ENCODE measurements around the gene SH3GL1.
A peak's percentile ranks its signal among the peaks of the same experiment; 100 is the strongest.

Gene SH3GL1

DNA sequence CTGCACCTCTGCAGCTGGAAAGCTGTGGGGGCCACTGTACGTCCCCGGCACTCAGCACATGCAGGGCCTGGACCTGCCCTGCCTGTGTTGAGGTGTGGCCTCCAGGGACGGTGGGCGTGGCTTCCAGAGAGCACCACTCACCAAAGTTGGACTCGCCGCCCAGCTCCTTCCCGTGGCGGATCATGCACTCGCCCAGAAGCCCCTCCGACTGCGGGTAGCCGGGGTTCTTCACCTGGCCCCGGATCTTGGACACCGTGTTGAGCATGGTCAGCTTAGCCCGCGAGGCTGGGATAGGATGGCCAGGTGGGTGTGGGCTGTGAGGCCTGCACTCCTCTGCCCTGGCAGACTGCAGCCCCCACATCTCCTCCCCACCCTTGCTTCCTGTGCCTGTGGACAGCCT is 35.0 kb downstream of the SH3GL1 start:
- Histone ChIP-seq H3K79me2 (ENCODE audit: insufficient read depth, low read depth) (0 out of 2 replicates have a peak, but pooled peaks cover 3% of the 10 kb centered on the region), H3K9ac (no peak overlapping the region)

DNA sequence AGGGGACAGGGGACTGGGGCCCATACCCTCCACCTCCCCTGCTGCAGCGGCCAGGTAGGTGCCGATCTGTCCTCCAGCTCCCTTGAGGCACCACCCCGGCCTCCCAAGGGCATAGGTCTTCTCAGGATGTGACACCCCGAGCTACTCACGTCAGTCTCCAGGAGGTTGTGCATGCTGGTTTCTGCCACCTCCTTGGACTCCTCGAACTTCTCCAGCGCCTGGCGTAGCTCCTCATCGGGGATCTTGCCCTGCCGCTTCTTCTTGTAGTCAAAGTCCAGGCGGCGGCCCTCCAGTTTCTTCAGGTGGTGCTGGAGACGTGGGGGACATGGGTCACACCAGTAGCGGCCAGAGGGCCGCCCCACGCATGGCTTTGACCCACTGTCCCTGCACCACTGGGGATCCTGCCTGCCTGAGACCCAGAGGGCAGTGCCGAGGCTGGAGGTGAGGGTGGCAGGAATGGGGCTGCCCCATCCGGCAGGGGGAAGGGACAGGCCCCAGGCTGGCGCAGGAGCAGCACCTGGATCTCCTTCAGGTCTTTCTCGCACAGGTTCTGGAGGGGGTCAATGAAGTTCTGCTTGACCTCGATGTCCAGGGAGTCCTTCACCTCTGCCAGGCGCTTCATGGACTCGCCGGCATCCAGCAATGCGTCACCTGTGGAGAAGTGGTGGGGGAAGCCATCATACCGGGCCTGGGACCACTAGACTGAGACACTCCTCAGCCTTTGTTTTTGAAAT is 36.6 kb downstream of the SH3GL1 start:
- Histone ChIP-seq H3K4me1 (ENCODE audit: low read depth, poor library complexity, severe bottlenecking) (peaks cover 10% of the 10 kb centered on the region), H2AFZ (ENCODE audit: low read depth) (no peak overlapping the region)
- TF ChIP-seq, protein P1, sequence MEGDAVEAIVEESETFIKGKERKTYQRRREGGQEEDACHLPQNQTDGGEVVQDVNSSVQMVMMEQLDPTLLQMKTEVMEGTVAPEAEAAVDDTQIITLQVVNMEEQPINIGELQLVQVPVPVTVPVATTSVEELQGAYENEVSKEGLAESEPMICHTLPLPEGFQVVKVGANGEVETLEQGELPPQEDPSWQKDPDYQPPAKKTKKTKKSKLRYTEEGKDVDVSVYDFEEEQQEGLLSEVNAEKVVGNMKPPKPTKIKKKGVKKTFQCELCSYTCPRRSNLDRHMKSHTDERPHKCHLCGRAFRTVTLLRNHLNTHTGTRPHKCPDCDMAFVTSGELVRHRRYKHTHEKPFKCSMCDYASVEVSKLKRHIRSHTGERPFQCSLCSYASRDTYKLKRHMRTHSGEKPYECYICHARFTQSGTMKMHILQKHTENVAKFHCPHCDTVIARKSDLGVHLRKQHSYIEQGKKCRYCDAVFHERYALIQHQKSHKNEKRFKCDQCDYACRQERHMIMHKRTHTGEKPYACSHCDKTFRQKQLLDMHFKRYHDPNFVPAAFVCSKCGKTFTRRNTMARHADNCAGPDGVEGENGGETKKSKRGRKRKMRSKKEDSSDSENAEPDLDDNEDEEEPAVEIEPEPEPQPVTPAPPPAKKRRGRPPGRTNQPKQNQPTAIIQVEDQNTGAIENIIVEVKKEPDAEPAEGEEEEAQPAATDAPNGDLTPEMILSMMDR (conservative IDR thresholded peaks at IDR 0.05; ENCODE audit: low read depth, low read length), result no peak

More for the DNA sequence above, 35.0 kb downstream of the SH3GL1 start:
- Histone ChIP-seq H3K4me1 (ENCODE audit: low read depth, poor library complexity, severe bottlenecking) (peaks cover 26% of the 10 kb centered on the region), H2AFZ (ENCODE audit: low read depth) (no peak overlapping the region), H3K36me3 (ENCODE audit: insufficient read depth) (no peaks in the 10 kb centered on the region), H3K4me3 (IDR thresholded peaks at IDR 0.05; ENCODE audit: insufficient read depth, low read depth, low read length) (no peak overlapping the region), H3K4me2 (no peak overlapping the region), H4K20me1 (ENCODE audit: insufficient read depth) (no peaks in the 10 kb centered on the region), H3K27ac (no peak overlapping the region), H3K27me3 (ENCODE audit: insufficient read depth, low read depth) (no peaks in the 10 kb centered on the region)
- TF ChIP-seq, protein P1 (conservative IDR thresholded peaks at IDR 0.05; ENCODE audit: low read depth, low read length), result no peak

DNA sequence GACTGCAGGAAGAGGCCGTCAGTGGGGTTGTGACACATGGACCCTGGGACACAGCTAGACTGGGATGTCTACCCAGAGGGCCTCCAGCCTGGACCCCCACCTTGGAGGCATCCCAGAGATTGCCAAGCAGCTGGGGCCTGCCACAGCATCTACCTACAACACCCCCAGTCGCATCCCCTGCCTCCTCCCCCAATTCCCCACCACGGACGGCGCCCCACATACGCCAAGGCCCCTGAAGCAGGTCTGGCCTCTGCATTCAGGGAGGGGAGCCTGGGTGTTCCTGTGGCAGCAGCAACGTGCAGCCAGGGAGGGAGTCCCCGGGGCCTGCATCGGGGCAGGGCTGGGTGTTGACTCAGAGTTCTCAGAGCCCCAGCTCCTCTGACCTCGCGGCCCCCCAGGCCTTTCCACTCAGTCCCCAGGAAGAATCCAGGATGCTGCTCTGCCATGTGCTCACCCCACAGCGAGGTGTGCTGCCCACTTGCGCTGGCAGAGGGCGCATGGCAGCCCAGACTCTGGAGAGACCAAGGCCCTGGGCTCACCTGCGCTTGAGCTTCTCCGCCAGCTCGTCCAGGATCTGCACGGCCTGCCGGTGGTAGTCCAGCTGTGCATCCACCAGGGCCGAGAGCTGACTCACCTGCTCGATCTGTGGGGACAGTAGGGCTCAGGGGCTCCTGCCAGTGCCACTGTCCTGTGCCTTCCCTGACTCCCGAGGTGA is 37.4 kb downstream of the SH3GL1 start:
- no peaks in the 10 kb centered on the region for H3K36me3 ChIP-seq (ENCODE audit: insufficient read depth)
- no peaks in the 10 kb centered on the region for H3K79me2 ChIP-seq (ENCODE audit: insufficient read depth, low read depth)
- H3K4me3 ChIP-seq (IDR thresholded peaks at IDR 0.05; ENCODE audit: insufficient read depth, low read depth, low read length), result no peak overlapping the region
- H3K27ac ChIP-seq, result no peak overlapping the region
- TF ChIP-seq, protein P1 (conservative IDR thresholded peaks at IDR 0.05; ENCODE audit: low read depth, low read length), result 0 out of 2 replicates have a peak, but pooled peaks have one; percentile 21
- peaks cover 2% of the 10 kb centered on the region for H3K4me1 ChIP-seq (ENCODE audit: low read depth, poor library complexity, severe bottlenecking)
- H3K27me3 ChIP-seq (ENCODE audit: insufficient read depth, low read depth), result no peaks in the 10 kb centered on the region
- no peaks in the 10 kb centered on the region for H4K20me1 ChIP-seq (ENCODE audit: insufficient read depth)
- H3K4me2 ChIP-seq, result no peak overlapping the region
- H3K9ac ChIP-seq, result no peak overlapping the region
- no peak overlapping the region for H2AFZ ChIP-seq (ENCODE audit: low read depth)

More for the DNA sequence above, 36.6 kb downstream of the SH3GL1 start:
- no peak overlapping the region for H3K4me3 ChIP-seq (IDR thresholded peaks at IDR 0.05; ENCODE audit: insufficient read depth, low read depth, low read length)
- H3K27ac ChIP-seq, result no peak overlapping the region
- H3K36me3 ChIP-seq (ENCODE audit: insufficient read depth), result no peaks in the 10 kb centered on the region
- no peak overlapping the region for H3K4me2 ChIP-seq
- no peaks in the 10 kb centered on the region for H3K79me2 ChIP-seq (ENCODE audit: insufficient read depth, low read depth)
- no peak overlapping the region for H3K9ac ChIP-seq
- no peaks in the 10 kb centered on the region for H3K27me3 ChIP-seq (ENCODE audit: insufficient read depth, low read depth)
- H4K20me1 ChIP-seq (ENCODE audit: insufficient read depth), result no peaks in the 10 kb centered on the region

DNA sequence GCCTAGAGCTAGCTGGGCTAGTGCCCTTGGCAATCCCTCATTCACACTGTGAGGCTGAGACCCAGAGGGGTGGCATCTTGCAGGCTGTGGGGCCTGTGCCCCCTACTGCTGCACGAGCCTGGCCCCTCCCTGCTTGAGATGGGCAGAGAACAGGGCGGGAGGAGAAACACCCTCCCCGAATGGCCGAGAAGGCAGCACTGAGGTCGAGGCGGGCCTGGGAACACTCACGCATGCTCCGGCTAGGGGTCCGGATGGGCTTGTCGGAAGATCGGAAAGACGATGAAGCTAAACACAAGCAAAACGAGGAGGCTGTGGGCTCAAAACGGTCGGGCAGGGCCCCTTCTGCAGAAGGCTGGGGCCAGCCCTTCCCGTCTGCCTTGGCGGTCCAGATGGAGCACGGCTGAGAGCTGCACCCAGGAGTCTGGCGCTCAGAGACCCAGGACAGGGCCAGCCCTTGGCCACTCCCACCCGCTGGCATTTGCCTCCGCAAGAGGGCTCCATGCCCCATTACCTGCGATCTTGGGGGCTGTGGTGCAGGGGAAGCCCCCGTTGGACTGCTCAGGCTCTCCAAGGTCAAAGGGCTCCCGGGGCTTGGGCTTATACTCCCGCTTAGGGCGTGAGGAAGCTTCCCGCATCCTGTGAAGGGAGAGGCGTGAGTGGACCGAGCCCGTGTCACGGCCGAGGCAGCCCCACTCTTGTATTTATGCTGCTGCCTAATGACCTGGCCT is 38.1 kb downstream of the SH3GL1 start:
- TF ChIP-seq, protein P1 (conservative IDR thresholded peaks at IDR 0.05; ENCODE audit: low read depth, low read length), result no peak
- H3K36me3 ChIP-seq (ENCODE audit: insufficient read depth), result no peaks in the 10 kb centered on the region
- H3K79me2 ChIP-seq (ENCODE audit: insufficient read depth, low read depth), result no peaks in the 10 kb centered on the region

More for the DNA sequence above, 38.1 kb downstream of the SH3GL1 start:
- H2AFZ ChIP-seq (ENCODE audit: low read depth), result no peak overlapping the region
- H3K4me2 ChIP-seq, result no peak overlapping the region
- no peaks in the 10 kb centered on the region for H3K27me3 ChIP-seq (ENCODE audit: insufficient read depth, low read depth)
- H4K20me1 ChIP-seq (ENCODE audit: insufficient read depth), result no peaks in the 10 kb centered on the region
- no peak overlapping the region for H3K4me3 ChIP-seq (IDR thresholded peaks at IDR 0.05; ENCODE audit: insufficient read depth, low read depth, low read length)
- H3K27ac ChIP-seq, result no peak overlapping the region
- H3K9ac ChIP-seq, result no peak overlapping the region
- no peaks in the 10 kb centered on the region for H3K4me1 ChIP-seq (ENCODE audit: low read depth, poor library complexity, severe bottlenecking)

Data from KMS-11 (cell line).